ENCODE data around the gene DNAJC10.

GRCh38 chr2:182810087-182810486 is 94.0 kb downstream of the DNAJC10 start:
- TF ChIP-seq CTCF (conservative IDR thresholded peaks at IDR 0.05) (no peak), EZH2 (IDR thresholded peaks at IDR 0.05; ENCODE audit: low read depth) (no peak)
